HepG2 (cell line): Measurements from ENCODE around the gene MORN5.
A peak's percentile ranks its signal among the peaks of the same experiment; 100 is the strongest.

Source experiments
- AGO2 ChIP-seq: fragments of 200-400 bp; formaldehyde crosslinking; optimal IDR thresholded peaks from 2 replicates; pipeline ENCODE3; 2017; ENCODE audit warnings: mild to moderate bottlenecking, low read depth, low read length, moderate library complexity
- JUN ChIP-seq: sonication (generic); formaldehyde crosslinking; IDR thresholded peaks from 2 replicates; pipeline ENCODE4 v1.4.0; 2020; ENCODE audit warnings: mild to moderate bottlenecking, missing genetic modification reagents
- NFYB ChIP-seq: sonication (generic); formaldehyde crosslinking; IDR thresholded peaks from 2 replicates; pipeline ENCODE4 v1.4.0; 2020; ENCODE audit warnings: missing genetic modification reagents
- POLR2A ChIP-seq, 2 experiments: IDR thresholded peaks; 2 replicates each; pipeline ENCODE4 v1.6.1; 2011; ENCODE audit warnings: low read depth in 2 of 2, low read length in 2 of 2, mild to moderate bottlenecking in 1 of 2, moderate library complexity in 1 of 2; ENCODE audit not compliant: insufficient read depth in 1 of 2
- TAF1 ChIP-seq: sonication (generic); formaldehyde crosslinking; IDR thresholded peaks from 2 replicates; pipeline ENCODE4 v1.4.0; 2020; ENCODE audit warnings: missing genetic modification reagents
- TP53 ChIP-seq: sonication (generic); formaldehyde crosslinking; conservative IDR thresholded peaks from 2 replicates; pipeline ENCODE4 v1.4.0; 2020; ENCODE audit warnings: missing genetic modification reagents
- ZBTB21 ChIP-seq: sonication (generic); formaldehyde crosslinking; IDR thresholded peaks from 2 replicates; pipeline ENCODE4 v1.4.0; 2020; ENCODE audit warnings: missing genetic modification reagents
- ZNF558 ChIP-seq: sonication (generic); formaldehyde crosslinking; IDR thresholded peaks from 2 replicates; pipeline ENCODE4 v1.9.0; 2022; ENCODE audit warnings: mild to moderate bottlenecking, missing genetic modification reagents, borderline replicate concordance
- TF ChIP-seq, protein P1 (sequence below): sonication (generic); formaldehyde crosslinking; IDR thresholded peaks from 2 replicates; pipeline ENCODE4 v1.5.0; 2020; ENCODE audit warnings: mild to moderate bottlenecking, missing genetic modification reagents, moderate library complexity
- TF ChIP-seq, protein P2 (sequence below): sonication (generic); formaldehyde crosslinking; IDR thresholded peaks from 2 replicates; pipeline ENCODE4 v1.8.1; 2023; ENCODE audit warnings: mild to moderate bottlenecking, inconsistent platforms, moderate library complexity, missing genetic modification reagents, borderline replicate concordance
- TF ChIP-seq, protein P3 (sequence below): sonication (generic); formaldehyde crosslinking; IDR thresholded peaks from 2 replicates; pipeline ENCODE4; 2020; ENCODE audit warnings: missing genetic modification reagents, mild to moderate bottlenecking, borderline replicate concordance
- TF ChIP-seq, protein P4 (sequence below): sonication (generic); formaldehyde crosslinking; IDR thresholded peaks from 2 replicates; pipeline ENCODE4 v1.4.0; 2020; ENCODE audit warnings: missing genetic modification reagents, borderline replicate concordance

DNA sequence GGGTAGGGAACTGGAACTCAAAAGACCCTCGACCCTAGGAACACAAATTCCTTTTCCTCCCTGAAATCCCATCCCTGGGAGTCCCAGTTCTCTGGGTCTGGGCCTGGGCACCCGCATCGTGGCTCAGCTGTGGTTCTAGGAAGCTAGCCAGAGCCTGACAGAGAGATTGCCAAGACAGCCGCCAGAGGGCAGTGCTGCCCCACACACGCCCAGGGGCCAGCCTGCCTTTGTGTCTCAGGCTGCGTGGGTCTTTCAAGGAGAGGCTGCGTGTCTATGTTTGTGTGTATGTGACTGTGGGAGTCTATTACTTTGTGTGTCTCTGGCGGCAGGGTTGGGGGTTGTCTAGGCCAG is 34.6 kb upstream of the MORN5 start:
- no peak for TF ChIP-seq POLR2A (IDR thresholded peaks at IDR 0.05; ENCODE audit: insufficient read depth in 1 of 2, low read depth in 2 of 2, low read length in 2 of 2)
- no peak for TF ChIP-seq ZNF558
- TF ChIP-seq, protein P1, sequence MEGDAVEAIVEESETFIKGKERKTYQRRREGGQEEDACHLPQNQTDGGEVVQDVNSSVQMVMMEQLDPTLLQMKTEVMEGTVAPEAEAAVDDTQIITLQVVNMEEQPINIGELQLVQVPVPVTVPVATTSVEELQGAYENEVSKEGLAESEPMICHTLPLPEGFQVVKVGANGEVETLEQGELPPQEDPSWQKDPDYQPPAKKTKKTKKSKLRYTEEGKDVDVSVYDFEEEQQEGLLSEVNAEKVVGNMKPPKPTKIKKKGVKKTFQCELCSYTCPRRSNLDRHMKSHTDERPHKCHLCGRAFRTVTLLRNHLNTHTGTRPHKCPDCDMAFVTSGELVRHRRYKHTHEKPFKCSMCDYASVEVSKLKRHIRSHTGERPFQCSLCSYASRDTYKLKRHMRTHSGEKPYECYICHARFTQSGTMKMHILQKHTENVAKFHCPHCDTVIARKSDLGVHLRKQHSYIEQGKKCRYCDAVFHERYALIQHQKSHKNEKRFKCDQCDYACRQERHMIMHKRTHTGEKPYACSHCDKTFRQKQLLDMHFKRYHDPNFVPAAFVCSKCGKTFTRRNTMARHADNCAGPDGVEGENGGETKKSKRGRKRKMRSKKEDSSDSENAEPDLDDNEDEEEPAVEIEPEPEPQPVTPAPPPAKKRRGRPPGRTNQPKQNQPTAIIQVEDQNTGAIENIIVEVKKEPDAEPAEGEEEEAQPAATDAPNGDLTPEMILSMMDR (CRISPR knock-in tag): peak; percentile 99
- TF ChIP-seq, protein P2, sequence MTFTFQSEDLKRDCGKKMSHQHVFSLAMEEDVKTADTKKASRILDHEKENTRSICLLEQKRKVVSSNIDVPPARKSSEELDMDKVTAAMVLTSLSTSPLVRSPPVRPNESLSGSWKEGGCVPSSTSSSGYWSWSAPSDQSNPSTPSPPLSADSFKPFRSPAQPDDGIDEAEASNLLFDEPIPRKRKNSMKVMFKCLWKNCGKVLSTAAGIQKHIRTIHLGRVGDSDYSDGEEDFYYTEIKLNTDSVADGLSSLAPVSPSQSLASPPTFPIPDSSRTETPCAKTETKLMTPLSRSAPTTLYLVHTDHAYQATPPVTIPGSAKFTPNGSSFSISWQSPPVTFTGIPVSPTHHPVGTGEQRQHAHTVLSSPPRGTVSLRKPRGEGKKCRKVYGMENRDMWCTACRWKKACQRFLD (CRISPR knock-in tag): no peak
- TF ChIP-seq AGO2: no peak
- no peak for TF ChIP-seq JUN (CRISPR knock-in tag)
- no peak for TF ChIP-seq ZBTB21 (CRISPR knock-in tag)
- TF ChIP-seq, protein P3, sequence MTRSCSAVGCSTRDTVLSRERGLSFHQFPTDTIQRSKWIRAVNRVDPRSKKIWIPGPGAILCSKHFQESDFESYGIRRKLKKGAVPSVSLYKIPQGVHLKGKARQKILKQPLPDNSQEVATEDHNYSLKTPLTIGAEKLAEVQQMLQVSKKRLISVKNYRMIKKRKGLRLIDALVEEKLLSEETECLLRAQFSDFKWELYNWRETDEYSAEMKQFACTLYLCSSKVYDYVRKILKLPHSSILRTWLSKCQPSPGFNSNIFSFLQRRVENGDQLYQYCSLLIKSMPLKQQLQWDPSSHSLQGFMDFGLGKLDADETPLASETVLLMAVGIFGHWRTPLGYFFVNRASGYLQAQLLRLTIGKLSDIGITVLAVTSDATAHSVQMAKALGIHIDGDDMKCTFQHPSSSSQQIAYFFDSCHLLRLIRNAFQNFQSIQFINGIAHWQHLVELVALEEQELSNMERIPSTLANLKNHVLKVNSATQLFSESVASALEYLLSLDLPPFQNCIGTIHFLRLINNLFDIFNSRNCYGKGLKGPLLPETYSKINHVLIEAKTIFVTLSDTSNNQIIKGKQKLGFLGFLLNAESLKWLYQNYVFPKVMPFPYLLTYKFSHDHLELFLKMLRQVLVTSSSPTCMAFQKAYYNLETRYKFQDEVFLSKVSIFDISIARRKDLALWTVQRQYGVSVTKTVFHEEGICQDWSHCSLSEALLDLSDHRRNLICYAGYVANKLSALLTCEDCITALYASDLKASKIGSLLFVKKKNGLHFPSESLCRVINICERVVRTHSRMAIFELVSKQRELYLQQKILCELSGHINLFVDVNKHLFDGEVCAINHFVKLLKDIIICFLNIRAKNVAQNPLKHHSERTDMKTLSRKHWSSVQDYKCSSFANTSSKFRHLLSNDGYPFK: no peak
- TF ChIP-seq, protein P4, sequence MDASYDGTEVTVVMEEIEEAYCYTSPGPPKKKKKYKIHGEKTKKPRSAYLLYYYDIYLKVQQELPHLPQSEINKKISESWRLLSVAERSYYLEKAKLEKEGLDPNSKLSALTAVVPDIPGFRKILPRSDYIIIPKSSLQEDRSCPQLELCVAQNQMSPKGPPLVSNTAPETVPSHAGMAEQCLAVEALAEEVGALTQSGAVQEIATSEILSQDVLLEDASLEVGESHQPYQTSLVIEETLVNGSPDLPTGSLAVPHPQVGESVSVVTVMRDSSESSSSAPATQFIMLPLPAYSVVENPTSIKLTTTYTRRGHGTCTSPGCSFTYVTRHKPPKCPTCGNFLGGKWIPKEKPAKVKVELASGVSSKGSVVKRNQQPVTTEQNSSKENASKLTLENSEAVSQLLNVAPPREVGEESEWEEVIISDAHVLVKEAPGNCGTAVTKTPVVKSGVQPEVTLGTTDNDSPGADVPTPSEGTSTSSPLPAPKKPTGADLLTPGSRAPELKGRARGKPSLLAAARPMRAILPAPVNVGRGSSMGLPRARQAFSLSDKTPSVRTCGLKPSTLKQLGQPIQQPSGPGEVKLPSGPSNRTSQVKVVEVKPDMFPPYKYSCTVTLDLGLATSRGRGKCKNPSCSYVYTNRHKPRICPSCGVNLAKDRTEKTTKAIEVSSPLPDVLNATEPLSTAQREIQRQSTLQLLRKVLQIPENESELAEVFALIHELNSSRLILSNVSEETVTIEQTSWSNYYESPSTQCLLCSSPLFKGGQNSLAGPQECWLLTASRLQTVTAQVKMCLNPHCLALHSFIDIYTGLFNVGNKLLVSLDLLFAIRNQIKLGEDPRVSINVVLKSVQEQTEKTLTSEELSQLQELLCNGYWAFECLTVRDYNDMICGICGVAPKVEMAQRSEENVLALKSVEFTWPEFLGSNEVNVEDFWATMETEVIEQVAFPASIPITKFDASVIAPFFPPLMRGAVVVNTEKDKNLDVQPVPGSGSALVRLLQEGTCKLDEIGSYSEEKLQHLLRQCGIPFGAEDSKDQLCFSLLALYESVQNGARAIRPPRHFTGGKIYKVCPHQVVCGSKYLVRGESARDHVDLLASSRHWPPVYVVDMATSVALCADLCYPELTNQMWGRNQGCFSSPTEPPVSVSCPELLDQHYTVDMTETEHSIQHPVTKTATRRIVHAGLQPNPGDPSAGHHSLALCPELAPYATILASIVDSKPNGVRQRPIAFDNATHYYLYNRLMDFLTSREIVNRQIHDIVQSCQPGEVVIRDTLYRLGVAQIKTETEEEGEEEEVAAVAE (CRISPR knock-in tag): no peak
- TF ChIP-seq NFYB (CRISPR knock-in tag): no peak
- no peak for TF ChIP-seq TP53 (CRISPR knock-in tag)
- no peak for TF ChIP-seq TAF1
